Sigmoid colon (tissue), 7 donors: ENCODE measurements around the gene NCOA6. TPM values are rescaled to one million over a fixed set of nuclear protein-coding genes. Genes with fewer than 3 reads are reported as not detected.

Source experiments
- DNase-seq: peaks from one replicate; pipeline ENCODE4 v3.0.0-alpha.2; 2019
- H3K27ac ChIP-seq, 4 donors: fragments of 200-600 bp; sonication (generic); one replicate each; pipeline ENCODE4 v1.5.1; 2016 to 2019; ENCODE audit warnings: mild to moderate bottlenecking in 1 of 4
- H3K27me3 ChIP-seq, 3 donors: fragments of 200-600 bp; sonication (generic); one replicate each; pipeline ENCODE4 v1.5.1; 2019; ENCODE audit warnings: mild to moderate bottlenecking in 1 of 3
- H3K36me3 ChIP-seq, 4 donors: fragments of 200-600 bp; sonication (generic); one replicate each; pipeline ENCODE4 v1.5.1; 2016 to 2019
- H3K4me1 ChIP-seq, 4 donors: fragments of 200-600 bp; sonication (generic); one replicate each; pipeline ENCODE4 v1.5.1; 2017 to 2019
- H3K4me3 ChIP-seq, 4 donors: fragments of 200-600 bp; sonication (generic); one replicate each; pipeline ENCODE4 v1.5.1; 2017 to 2019; ENCODE audit warnings: mild to moderate bottlenecking in 2 of 4, moderate library complexity in 1 of 4
- H3K9me3 ChIP-seq, 4 donors: fragments of 200-600 bp in 3 of 4; sonication (generic) in 3 of 4; one replicate each; pipeline versions ENCODE4 v1.5.1 to v1.6.1; 2013 to 2019
- CTCF ChIP-seq, 4 experiments: fragments of 450-650 bp in 3 of 4; fragments of 200-600 bp in 1 of 4; IDR thresholded peaks; one replicate each; pipeline ENCODE4 v1.5.1; 2016 to 2019; ENCODE audit warnings: antibody characterized with exemption in 4 of 4, mild to moderate bottlenecking in 3 of 4, moderate library complexity in 2 of 4
- EP300 ChIP-seq, 4 donors: sonication (generic); formaldehyde crosslinking; IDR thresholded peaks; one replicate each; pipeline ENCODE4 v1.6.1; 2017; ENCODE audit warnings: antibody characterized with exemption in 4 of 4
- POLR2A ChIP-seq, 2 donors: fragments of 450-650 bp; IDR thresholded peaks; one replicate each; pipeline ENCODE4 v1.6.1; 2016; ENCODE audit warnings: antibody characterized with exemption in 2 of 2, mild to moderate bottlenecking in 2 of 2, moderate library complexity in 2 of 2
- POLR2AphosphoS5 ChIP-seq, 4 donors: sonication (generic); formaldehyde crosslinking; IDR thresholded peaks; one replicate each; pipeline ENCODE4 v1.6.1; 2017; ENCODE audit warnings: antibody characterized with exemption in 4 of 4
- WGBS, 2 donors: extraction: QIAGEN DNeasy Blood & Tissue Kit; methylation state at CpG; one replicate each; pipeline ENCODE4 v1.1.7; 2013; 5-methylcytosine and 5-hydroxymethylcytosine counted together
- intact Hi-C: fragments of 100-400 bp; cut with DNase I; formaldehyde crosslinking; loops from one replicate; pipeline ENCODE4 v1.15.1; 2023
- polyA plus RNA-seq, 3 donors: library from polyadenylated mRNA; stranded (reverse); fragments of 200-250 nt; gene quantifications; one replicate each; pipeline ENCODE4 v1.2.3, GENCODE V29; 2013
- total RNA-seq, 4 donors: library from RNA; depleted of rRNA; stranded (reverse); fragments of >200 nt; gene quantifications; one replicate each; pipeline ENCODE4 v1.1.0, GENCODE V29; 2016
- donor health status: healthy with polysubstance abuse.
- donor health status: Bipolar disorder and iron deficiency.
- donor health status: healthy.

NCOA6 gene
- total and polyA plus RNA-seq, 7 donors = 16.9 to 24.9 (median 21.8) TPM

GRCh38 chr20:34798871-34799270, 26.6 kb downstream of the NCOA6 start:
- no peak for DNase-seq
- Histone ChIP-seq H3K9me3 (no peaks in the 10 kb centered on the region), H3K27ac (no peak overlapping the region), H3K4me3 (no peak overlapping the region), H3K36me3 (no peaks in the 10 kb centered on the region), H3K27me3 (no peaks in the 10 kb centered on the region), H3K4me1 (peaks cover 0 to 5% (median 0%) of the 10 kb centered on the region in 4 donors)
- intact Hi-C loops = no loop called here
- no peak for TF ChIP-seq POLR2A (IDR thresholded peaks at IDR 0.05)
- TF ChIP-seq CTCF (IDR thresholded peaks at IDR 0.05) = no peak

DNA sequence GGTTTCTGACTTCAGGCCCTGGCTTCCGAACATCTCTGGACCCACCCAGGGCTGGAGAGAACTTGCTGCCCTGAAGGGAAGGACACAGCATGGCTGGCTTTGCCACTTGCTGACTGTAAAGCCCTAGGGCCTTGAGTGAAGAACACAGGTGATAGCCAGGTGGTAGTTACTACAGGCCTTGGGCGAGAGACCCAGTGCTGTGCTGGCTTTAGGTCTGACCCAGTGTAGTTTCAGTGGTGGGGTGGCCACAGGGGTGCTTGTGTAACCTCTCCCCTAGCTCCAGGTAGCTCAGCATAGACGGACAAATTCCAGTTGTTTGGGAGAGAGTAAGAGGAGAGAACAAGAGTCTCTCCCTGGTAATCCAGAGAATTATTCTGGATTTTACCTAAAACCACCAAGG, 27.1 kb downstream of the NCOA6 start:
- DNase-seq = no peak
- Histone ChIP-seq H3K27ac (no peak overlapping the region), H3K4me1 (peaks cover 0 to 5% (median under 1%) of the 10 kb centered on the region in 4 donors), H3K36me3 (no peaks in the 10 kb centered on the region), H3K4me3 (no peak overlapping the region), H3K9me3 (no peaks in the 10 kb centered on the region), H3K27me3 (no peaks in the 10 kb centered on the region)
- TF ChIP-seq POLR2A (IDR thresholded peaks at IDR 0.05) = no peak
- TF ChIP-seq POLR2AphosphoS5 (IDR thresholded peaks at IDR 0.05) = no peak
- TF ChIP-seq CTCF (IDR thresholded peaks at IDR 0.05) = no peak
- no peak for TF ChIP-seq EP300 (IDR thresholded peaks at IDR 0.05)
- WGBS, 2 donors = 62 to 66% methylated on average over 3 of the region's 3 CpGs
- intact Hi-C loops = no loop called here

GRCh38 chr20:34797012-34797995, 28.1 kb downstream of the NCOA6 start:
- H3K27ac ChIP-seq = no peak overlapping the region
- H3K9me3 ChIP-seq = no peaks in the 10 kb centered on the region
- WGBS, 2 donors = 93 to 95% methylated on average over 8 of the region's 8 CpGs
- H3K4me1 ChIP-seq = peaks cover 0 to 10% (median 6%) of the 10 kb centered on the region in 4 donors
- intact Hi-C loops = no loop called here
- no peaks in the 10 kb centered on the region for H3K36me3 ChIP-seq
- TF ChIP-seq CTCF (IDR thresholded peaks at IDR 0.05) = no peak
- no peak for TF ChIP-seq POLR2A (IDR thresholded peaks at IDR 0.05)
- TF ChIP-seq EP300 (IDR thresholded peaks at IDR 0.05) = no peak
- no peak for DNase-seq
- H3K27me3 ChIP-seq = no peaks in the 10 kb centered on the region
- H3K4me3 ChIP-seq = no peak overlapping the region

- Histone ChIP-seq H3K9me3 (no peaks in the 10 kb centered on the region), H3K4me1 (peaks cover 0 to 27% (median 22%) of the 10 kb centered on the region in 4 donors), H3K36me3 (peaks cover 0 to 4% (median 0%) of the 10 kb centered on the region in 4 donors), H3K4me3 (no peak overlapping the region), H3K27ac (no peak overlapping the region), H3K27me3 (no peaks in the 10 kb centered on the region)
- WGBS, 2 donors = 93 to 96% methylated on average over 2 of the region's 2 CpGs
- no peak for TF ChIP-seq EP300 (IDR thresholded peaks at IDR 0.05)
- no peak for TF ChIP-seq POLR2A (IDR thresholded peaks at IDR 0.05)
- TF ChIP-seq CTCF (IDR thresholded peaks at IDR 0.05) = no peak
- TF ChIP-seq POLR2AphosphoS5 (IDR thresholded peaks at IDR 0.05) = no peak
- DNase-seq = no peak
- intact Hi-C loops = no loop called here
These were observed 31.4 kb downstream of the NCOA6 start for GRCh38 chr20:34794006-34794585.
